Activated T-cell treated with anti-CD3 and anti-CD28 coated beads, Interleukin-2, amount 50 U/mL, for 1 hour (primary cell): Measurements from ENCODE around the gene KBTBD2.
"Not testable (repeated sequence)": the region's sequence is repeated elsewhere in the genome, so short reads cannot be mapped to it uniquely, and the experiment has no call there.

Experiments
- DNase-seq: peaks from one replicate; pipeline ENCODE4 v3.0.0-alpha.2; 2020

Gene KBTBD2

DNA sequence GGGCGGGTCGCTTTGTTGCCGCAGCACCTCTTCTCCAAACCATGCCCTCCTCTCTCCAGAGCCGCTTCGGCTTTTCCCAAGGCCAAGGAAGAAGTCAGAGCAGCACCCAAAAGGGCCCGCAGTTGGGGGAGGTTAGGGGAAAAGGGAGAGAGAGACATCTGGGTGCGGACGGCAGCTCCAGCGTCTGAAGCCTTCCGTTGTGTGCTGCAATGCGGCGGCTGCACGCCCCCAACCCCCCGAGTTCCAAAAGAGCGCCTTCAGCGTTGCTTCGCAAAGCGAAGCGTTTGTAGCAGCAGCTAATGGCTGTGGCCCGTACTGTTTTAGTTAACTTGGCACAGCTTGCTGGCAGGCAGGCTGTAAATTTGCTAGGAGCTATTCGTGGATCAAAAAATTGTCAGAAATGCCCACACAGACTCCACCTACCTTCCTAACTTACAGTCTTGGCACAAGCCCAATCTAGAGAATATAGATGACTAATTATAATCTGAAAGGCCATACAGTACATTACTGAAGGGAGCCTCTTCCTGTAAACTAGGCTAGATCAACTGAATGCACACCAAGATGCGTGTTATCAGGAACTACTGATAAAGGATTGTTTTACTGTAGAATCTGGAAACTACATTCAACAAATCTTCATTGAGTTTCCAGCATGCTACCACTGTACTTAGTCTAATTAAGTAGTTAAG, 1.1 kb upstream of the KBTBD2 start:
- peak; percentile 62 for DNase-seq

DNA sequence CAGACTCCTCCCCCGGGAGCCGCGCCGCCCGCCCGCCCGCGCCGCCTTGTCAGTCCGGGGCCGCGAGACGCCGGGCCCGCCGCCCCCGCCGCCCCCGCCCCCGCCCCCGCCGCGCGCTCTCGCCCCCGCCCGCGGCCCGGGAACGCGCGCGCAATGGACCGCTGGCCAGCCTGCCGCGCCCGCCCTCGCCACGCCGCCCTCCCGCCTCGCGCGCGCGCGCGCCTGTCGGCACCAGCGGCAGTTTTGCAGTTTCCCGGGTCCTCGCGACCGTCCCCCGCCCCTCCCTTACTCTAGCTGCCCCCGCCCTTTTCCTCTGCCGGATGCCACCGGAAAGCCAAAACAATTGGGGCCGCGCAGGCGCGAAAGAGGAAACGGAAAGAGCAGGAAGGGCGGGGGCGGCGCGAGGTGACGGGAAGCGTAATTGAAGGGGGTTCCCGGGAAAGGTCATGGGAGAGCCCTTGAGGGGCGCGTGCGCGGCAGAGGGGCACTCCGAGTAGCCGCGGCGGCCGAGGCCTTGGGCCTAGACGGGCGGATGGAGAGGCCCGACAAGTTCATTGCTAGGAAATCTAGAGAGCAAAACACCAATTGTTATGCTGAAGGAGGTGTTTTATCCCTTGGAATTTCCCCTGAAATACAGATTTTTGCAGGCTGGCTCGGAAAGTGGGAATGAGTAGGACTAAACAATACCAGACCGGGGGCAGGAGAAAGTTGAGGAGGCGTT, 400 bp upstream of the KBTBD2 start:
- peak; percentile 95 for DNase-seq

DNA sequence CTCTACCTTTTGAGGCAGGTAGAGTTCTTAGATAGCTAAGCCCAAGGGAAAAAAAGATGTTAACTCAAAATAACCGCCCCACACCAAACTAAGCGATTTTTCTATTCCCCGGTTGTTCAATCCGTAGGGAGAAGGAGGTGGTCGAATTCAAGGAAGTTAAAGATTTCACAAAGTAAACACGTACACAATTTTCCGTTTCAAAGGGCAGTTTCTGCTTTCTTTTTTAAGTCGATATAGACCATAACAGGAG, 842 bp downstream of the KBTBD2 start:
- DNase-seq: no peak

DNA sequence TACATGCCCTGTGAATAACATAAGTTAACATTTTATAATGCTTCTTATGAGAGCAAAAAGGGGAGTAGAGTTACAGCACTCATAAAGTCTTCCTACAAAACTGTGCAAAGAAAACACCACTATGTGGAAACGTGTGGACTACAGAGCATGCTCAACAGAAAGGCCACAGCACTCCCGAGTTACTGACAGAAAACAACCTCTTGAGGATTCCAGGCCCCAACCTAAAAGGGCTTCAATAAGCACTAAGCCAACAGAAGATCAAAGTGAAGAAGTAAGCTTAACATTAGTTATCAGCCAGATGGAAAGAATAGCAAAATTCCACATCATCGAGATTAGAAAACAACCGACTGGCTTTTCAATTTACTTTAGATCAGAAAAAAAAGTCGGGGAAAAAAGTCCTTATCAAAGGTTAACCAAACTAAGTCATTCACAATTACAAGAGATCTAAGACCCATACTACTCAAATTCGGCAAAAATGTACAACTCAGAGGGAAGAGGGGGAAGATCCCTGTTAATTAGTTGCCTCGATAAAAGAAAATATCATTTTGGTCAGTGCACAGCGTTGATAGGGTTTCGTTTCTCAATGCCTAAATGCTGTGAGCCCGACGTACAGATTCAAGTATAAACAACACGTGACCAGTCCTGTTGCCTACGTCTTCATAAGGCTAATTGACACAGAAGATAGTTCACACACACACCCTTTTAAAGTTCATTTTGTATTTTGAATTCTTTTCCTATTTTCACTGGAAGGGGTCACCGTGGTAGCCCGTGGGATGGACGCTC, 1.4 kb downstream of the KBTBD2 start:
- DNase-seq: no peak

DNA sequence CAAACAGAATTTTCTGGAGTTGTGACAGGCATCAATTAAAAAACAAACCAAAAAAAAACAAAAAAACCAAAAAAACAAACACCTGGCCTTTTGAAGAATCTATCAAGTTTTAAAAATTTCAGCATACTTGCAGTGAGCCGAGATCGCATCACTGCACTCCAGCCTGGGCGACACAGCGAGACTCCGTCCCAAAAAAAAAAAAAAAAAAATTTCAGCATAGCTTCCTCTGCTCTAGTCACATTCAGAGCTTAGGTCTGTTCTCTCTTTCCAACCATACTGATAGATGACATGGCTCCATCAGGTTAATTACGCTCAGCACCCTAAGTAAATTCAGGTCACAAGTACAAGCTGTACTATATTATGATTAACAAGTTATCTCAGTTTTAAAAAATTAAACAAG, 3.1 kb downstream of the KBTBD2 start:
- DNase-seq: no peak

DNA sequence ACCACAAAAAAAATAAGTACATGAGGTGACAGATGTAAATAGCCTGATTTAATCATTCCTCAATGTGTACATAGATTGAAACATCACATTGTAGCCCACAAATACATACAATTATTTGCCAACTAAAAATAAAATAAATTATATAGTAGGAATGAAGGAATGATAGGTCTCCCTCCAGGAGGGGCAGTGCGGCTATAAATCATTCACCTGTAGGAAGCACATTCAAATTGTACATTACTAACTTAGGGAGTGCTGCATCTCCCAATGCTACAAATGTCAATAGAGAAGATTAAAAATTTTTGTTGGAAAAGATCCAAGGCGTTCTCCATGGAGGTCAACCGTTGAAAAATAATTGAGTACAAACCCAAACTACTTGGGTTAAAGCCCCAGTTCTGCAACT, 4.2 kb downstream of the KBTBD2 start:
- DNase-seq: no peak

DNA sequence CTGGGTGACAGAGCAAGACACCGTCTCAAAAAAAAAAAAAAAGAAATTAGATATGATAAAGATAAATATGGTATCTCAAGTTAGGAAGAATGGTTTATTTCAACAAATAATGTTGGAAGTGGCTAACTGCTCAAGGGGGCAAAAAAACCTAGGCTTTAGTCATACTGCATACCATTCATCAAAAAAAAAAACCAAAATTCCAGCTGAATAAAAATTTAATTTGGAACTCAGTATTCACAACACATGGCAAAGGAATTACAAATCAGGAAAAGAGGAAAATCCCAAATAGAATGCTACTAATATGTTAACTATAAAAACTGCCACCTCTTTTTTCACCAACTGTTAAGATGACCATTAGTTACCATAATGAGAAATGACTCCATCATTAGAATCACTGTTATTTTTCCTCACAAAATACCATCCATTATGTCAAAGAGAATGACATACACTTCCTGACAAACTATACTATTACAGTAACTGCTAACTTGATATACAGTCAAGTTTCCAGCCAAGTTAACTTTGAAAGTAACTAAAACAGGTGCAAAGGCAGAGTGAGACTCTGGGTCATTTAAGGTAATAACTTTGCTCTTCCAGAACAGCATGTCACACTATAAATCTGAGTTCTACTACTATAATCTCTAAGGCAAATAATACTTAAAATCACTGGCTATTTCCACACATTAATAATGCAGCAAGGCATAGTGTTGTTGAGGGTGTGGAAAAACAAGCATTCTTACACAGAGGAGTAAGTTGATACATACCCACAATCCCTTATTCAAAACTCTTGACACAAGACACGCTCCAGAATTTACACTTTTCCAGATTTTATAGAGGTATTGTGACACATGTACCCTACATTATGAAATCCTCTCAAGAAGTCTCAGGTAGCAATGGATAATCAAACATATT, 10.2 kb downstream of the KBTBD2 start:
- no peak for DNase-seq

DNA sequence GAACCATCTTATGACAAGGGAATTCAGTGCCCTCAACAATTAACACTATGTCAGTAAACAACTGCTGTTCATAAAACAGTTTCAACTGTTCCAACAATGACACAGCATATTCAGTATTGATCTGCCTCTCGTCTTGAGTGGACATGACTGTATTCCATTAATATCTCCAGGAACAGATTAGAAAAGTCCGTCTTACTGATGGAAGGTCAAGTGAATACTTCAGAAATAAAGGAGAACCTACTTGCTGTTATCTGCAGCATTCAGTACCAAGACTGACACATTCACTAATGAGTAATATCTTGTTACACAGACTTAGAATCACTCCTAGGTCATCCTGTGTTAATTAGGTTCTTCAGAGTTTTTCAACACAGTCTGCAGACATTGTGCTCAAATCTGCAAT, 12.1 kb downstream of the KBTBD2 start:
- no peak for DNase-seq

DNA sequence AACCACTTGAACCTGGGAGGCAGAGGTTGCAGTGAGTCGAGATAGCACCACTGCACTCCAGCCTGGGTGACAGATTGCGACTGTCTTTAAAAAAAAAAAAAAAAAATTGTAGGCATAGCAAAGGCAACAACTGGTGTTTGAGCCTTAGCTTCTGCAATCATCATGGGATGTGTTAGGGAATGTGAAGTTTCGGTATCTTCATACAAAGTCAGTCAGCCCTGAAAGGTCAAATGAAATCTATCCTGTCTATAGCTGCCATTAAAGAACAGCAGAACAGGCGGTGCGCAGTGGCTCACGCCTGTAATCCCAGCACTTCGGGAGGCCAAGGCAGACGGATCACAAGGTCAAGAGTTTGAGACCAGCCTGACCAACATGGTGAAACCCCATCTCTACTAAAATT, 13.5 kb downstream of the KBTBD2 start:
- not testable (repeated sequence) for DNase-seq

DNA sequence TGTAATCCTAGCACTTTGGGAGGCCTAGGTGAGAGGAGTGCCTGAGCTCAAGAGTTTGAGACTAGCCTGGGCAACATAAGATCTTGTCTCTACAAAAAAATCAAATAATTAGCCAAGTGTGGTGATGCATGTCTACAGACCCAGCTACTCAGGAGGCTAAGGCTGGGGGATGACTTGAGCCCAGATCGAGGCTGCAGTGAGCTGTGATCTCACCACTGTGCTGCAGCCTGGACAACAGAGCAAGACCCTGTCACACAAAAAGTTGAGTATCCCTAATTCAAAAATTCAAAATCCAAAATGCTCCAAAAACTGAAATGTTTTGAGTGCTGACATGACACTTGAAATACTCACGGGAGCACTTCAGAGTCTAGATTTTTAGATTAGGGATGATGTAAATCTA, 19.1 kb downstream of the KBTBD2 start:
- DNase-seq: no peak

DNA sequence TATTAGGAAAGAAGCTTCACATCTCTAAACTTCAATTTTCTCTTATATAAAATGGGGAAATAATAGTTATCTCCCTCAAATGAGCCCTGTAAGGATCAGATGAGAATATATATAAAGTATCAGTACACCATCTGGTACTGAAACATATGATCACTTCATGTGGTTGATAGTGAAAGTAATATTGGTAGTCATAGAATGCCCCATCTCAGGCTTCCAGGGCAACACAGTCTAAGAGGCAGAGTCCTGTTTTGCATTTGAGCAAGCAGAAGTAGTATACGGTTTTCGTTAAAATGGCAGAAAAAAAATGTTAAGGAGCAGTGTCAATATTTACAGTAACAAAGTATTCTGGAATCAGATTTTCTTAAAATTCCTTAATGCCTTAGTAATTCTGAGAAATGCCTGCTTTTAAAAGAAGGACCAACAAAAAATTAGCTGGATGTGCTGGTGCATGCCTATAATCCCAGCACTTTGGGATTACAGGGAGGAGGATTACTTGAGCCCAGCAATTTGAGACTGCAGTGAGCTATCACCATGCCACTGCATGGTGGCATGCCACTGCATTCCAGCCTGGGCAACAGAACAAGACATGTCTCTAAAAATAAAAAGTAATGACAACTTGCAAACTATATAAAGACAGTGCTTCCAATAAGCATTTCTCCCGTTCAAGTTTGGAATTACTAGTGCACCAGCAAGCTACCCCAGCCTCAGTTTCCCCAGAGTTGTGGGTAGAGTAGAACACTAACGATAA, 19.8 kb downstream of the KBTBD2 start:
- DNase-seq: no peak

DNA sequence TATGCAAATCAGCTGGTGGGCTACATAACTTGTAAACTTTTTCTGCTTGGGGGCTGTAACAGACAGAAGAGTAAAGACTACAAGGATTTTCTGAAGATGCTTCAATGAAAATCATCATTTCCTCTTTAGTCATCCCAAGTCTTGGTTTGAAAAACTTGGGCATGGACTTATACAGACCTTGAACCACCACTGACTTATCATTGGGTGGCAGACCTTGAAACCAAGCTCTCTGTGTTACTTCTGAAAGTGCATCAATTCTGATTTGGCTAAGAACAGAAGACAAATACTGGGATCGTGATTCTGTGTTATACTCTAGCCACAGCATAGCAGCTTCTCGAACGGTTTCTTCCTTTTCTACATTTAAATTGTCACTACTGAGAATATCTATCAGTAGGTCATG, 21.3 kb downstream of the KBTBD2 start:
- DNase-seq: no peak

DNA sequence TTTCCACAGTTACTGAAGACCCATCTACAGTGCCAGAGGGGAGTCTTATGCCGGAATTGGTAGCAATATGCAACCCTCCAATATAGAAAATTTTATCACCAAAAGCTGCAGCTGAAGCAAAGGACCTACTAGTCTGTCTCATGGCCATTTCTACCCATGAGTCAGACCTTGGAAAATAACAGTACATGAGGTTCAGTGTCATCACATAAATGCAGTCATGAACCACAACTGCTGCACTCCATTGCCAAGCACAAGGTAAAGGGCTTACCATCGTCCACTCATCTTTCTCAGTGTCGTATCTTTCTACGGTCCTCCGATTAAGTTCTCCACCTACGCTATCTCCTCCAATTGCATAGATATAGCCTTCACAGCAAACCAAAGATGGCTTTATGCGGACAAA, 21.8 kb downstream of the KBTBD2 start:
- no peak for DNase-seq

DNA sequence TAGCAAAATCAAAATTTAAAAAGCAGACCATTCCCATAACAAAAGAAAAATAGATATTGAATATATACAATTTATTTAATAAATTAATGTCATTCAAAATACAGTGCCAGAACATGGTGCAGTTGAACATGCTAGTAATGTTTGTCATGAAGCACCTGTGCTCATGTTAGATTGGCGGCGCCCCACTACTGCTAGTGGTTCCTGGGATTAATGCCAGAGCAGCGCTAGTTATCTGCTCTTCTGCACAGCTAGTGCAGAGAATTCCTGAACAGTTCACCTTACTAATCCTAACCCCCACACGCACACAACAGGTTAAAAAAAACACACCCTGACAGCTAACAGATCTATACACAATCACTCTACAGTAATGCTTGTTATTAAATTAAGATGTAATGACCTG, 23.4 kb downstream of the KBTBD2 start:
- no peak for DNase-seq

DNA sequence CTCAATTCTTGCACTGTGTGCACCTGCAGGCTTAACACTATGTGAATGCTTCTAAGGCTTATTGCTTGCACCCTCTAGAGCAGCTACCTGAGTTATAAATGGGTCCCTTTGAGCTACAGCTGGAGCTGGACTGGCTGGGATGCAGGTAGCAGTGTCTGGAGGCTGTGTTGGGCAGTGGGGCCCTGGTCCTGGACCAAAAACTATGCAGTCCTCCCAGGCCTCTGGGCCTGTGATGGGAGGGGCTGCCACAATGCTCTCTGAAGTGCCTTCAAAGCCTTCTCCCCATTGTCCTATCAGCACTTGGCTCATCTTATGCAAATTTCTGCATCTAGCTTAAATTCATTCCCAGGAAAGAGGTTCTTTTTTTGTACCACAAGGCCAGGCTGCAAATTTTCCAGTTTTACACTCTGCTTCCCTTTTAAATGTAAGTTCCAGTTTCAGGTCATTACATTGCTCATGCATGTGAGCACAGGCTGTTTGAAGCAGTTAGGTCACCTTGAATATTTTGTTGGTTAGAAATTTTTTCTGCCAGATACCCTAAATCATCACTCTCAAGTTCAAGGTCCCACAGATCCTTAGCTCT, 26.0 kb downstream of the KBTBD2 start:
- no peak for DNase-seq

DNA sequence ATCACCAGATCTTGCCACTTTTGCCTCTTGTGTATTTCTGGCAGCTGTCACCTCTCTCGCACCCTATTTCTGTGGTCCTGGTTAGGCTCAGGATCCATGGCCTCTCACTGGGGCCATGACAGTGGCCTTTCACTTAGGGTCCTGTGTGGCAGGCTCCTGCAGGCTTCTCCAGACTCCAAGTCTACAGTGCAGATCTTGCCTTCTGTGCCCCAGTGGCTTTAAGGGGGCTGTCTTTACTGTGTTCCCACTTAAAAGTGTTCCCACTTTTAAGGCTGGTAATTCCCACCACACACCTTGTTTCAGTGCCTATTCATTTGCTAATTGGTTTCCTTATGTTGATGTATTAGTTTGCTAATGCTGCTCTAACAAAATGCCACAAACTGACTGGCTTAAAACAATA, 27.7 kb downstream of the KBTBD2 start:
- not testable (repeated sequence) for DNase-seq

DNA sequence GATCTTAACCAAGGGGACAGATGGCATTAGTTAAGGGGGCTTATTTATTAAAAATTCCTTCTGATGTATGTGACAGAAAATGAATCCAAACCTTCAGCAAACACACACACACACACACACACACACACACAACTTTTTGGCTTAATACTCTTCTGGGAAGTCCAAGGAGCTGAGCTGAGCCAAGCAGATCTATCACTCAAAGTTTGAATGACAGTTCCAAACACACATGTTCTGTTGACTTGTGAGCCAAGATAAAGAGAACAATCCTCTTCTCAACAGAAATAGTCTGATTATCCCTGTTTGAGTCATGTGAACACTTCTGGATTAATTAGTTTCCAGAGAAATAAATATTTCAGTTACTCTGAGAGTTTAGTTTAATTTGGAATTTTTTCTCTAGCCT, 31.5 kb downstream of the KBTBD2 start:
- no peak for DNase-seq

DNA sequence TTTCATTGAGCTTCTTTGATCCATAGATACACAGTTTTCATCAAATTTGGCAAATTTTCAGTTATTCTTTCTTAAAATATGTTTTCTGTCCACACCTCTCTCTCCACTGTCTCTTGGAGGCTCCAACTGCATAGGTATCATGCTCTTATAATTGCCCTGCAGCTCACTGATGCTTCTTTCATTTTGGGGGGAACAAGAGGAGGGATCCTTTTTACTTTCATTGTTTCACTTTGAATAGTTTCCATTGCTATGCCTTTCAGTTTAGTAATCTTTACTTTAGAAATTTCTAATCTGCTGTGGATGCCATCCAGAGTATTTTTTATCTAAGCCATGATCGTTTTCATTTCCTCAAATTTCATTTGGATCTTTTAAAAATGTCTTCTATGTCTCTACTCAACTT, 32.9 kb downstream of the KBTBD2 start:
- no peak for DNase-seq

DNA sequence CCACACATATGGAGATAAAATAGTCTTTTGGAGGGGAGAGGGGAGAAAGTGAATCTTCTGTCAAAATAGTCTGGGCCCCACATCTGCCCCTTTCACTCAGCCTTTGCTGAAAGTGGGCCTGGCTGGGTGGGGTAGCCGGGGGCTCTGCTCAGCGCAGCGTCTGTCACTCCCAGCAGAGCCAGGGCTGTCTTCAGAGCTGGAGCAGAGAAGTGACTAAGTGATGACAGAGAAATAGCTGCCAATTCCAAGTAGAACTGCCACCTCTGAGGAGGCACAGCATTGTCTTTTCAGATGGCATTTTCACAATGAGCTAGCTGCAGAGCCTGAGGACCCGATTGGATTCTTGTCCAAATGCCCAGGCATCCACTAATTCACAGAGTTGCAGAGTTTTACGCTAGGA, 34.5 kb downstream of the KBTBD2 start:
- not testable (repeated sequence) for DNase-seq

DNA sequence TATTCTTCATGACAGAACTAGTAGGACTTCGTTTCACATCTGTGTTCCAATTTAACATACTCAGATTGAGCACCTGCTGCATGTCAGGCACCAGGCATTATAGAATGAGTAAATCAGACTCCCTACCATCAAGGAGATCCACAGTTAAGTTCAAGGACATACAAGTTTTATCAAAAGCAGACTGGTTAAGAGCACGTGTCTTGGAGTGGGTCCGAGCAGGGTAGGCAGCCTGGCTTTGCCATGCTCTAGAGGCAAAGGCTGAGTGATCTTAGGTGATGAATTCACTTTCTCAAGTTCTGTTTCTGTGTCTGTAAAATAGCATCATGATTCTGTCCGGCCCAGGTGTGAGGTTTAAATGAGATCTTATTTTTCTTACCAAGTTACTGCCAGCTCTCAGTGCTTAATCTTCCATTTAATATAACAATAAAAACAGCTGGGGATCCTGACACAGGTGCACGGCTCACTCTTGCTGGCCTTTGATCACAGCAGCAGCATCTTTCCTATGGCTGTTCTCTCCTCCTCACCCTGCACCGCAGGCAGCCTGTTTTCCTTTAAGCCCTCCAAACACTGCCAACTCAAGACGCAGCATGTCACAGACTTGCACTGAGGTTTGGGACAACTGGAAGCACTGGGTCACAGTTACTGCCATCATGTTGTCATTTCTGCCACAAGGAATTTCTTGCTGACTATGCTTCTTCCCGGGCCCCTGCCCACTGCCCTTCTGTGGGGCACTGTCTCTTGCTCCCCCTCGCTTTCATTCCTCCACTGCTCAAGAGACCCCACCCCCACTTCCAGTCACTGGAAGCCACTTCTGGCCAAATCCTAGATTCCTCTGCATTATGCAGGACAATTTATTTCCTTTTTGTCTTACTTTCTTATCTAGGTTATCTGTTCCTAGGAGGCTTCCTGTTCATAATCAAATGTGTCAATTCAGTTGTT, 35.5 kb downstream of the KBTBD2 start:
- not testable (repeated sequence) for DNase-seq

DNA sequence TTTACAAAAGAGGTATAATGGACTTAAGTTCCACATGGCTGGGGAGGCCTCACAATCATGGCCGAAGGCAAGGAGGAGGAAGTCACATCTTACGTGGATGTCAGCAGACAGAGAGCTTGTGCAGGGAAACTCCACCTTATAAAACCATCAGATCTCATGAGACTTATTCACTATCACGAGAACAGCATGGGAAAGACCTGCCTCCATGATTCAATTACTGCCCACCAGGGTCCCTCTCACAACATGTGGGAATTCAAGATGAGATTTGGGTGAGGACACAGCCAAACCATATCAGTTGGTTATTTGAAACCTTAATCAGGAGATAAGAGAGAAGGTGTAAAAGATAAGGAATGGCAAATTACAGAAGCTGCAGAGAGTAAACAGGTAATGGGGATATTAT, 40.9 kb downstream of the KBTBD2 start:
- DNase-seq: not testable (repeated sequence)
